IgD-negative memory B cell (primary cell): ENCODE measurements around the gene UCKL1. TPM values are rescaled to one million over a fixed set of nuclear protein-coding genes. Genes with fewer than 3 reads are reported as not detected.
A peak's percentile ranks its signal among the peaks of the same experiment; 100 is the strongest.

Experiments used
- H3K27ac Mint-ChIP-seq, 3 donors: one replicate each; pipeline ENCODE4 v1.8.0; 2020 to 2022; ENCODE audit warnings: mild to moderate bottlenecking in 3 of 3, mixed read lengths in 3 of 3, moderate library complexity in 1 of 3
- H3K27me3 Mint-ChIP-seq: one replicate; pipeline ENCODE4 v1.8.0; 2021; ENCODE audit warnings: mixed read lengths
- H3K36me3 Mint-ChIP-seq: one replicate; pipeline ENCODE4 v1.8.0; 2020; ENCODE audit warnings: mild to moderate bottlenecking, mixed read lengths
- H3K4me1 Mint-ChIP-seq, 3 donors: one replicate each; pipeline ENCODE4 v1.8.0; 2020 to 2022; ENCODE audit warnings: mixed read lengths in 3 of 3, mild to moderate bottlenecking in 1 of 3
- H3K4me3 Mint-ChIP-seq, 4 donors: one replicate each; pipeline ENCODE4 v1.8.0; 2020 to 2022; ENCODE audit warnings: mild to moderate bottlenecking in 4 of 4, mixed read lengths in 4 of 4, moderate library complexity in 3 of 4
- H3K9me3 Mint-ChIP-seq, 3 donors: one replicate each; pipeline ENCODE4 v1.8.0; 2020 to 2021; ENCODE audit warnings: mixed read lengths in 3 of 3, mild to moderate bottlenecking in 1 of 3
- polyA plus RNA-seq: library from polyadenylated mRNA; unstranded; fragments of 300-500 nt; fragmentation: Illumina TruSeq; gene quantifications from one replicate; pipeline ENCODE4 v1.2.3, GENCODE V29; 2021

UCKL1 gene
- polyA plus RNA-seq, 1 donor from 2014 or later, result 67.9 TPM

GRCh38 chr20:63893999-63894357 is 62.2 kb downstream of the UCKL1 start:
- Mint-ChIP-seq H3K4me1 (peaks cover 21 to 29% (median 22%) of the 10 kb centered on the region in 3 donors), H3K9me3 (no peaks in the 10 kb centered on the region), H3K27me3 (no peaks in the 10 kb centered on the region), H3K36me3 (peaks cover 2% of the 10 kb centered on the region), H3K27ac (peak overlapping the region in 2 of 3 donors; percentile 23 to 65), H3K4me3 (peak overlapping the region in 3 of 4 donors; percentile 71 to 83 (median 82))

GRCh38 chr20:63892402-63892801 is 63.8 kb downstream of the UCKL1 start:
- H3K27me3 Mint-ChIP-seq, result no peaks in the 10 kb centered on the region

GRCh38 chr20:63891061-63892002 is 64.9 kb downstream of the UCKL1 start:
- H3K36me3 Mint-ChIP-seq, result peaks cover 2% of the 10 kb centered on the region
- H3K27me3 Mint-ChIP-seq, result no peaks in the 10 kb centered on the region
- no peak overlapping the region for H3K27ac Mint-ChIP-seq
- H3K9me3 Mint-ChIP-seq, result no peaks in the 10 kb centered on the region
- peaks cover 5 to 8% (median 8%) of the 10 kb centered on the region in 3 donors for H3K4me1 Mint-ChIP-seq
- H3K4me3 Mint-ChIP-seq, result peak overlapping the region in 1 of 4 donors; percentile 31

More at GRCh38 chr20:63892402-63892801, 63.8 kb downstream of the UCKL1 start:
- peaks cover 10 to 15% (median 13%) of the 10 kb centered on the region in 3 donors for H3K4me1 Mint-ChIP-seq
- H3K9me3 Mint-ChIP-seq, result no peaks in the 10 kb centered on the region
- H3K36me3 Mint-ChIP-seq, result peaks cover 2% of the 10 kb centered on the region
- peak overlapping the region in 1 of 3 donors; percentile 39 for H3K27ac Mint-ChIP-seq
- H3K4me3 Mint-ChIP-seq, result peak overlapping the region in 2 of 4 donors; percentile 79 to 83

GRCh38 chr20:63890616-63891015 is 65.6 kb downstream of the UCKL1 start:
- Mint-ChIP-seq H3K9me3 (no peaks in the 10 kb centered on the region), H3K4me1 (peaks cover 0 to 4% (median under 1%) of the 10 kb centered on the region in 3 donors), H3K27ac (no peak overlapping the region), H3K27me3 (no peaks in the 10 kb centered on the region), H3K4me3 (no peak overlapping the region), H3K36me3 (peaks cover 2% of the 10 kb centered on the region)

- Mint-ChIP-seq H3K4me1 (peaks cover 0 to 4% (median 0%) of the 10 kb centered on the region in 3 donors), H3K27ac (no peak overlapping the region), H3K9me3 (no peaks in the 10 kb centered on the region), H3K36me3 (peaks cover 2% of the 10 kb centered on the region), H3K4me3 (no peak overlapping the region), H3K27me3 (no peaks in the 10 kb centered on the region)
Measured at GRCh38 chr20:63890201-63890576, 66.0 kb downstream of the UCKL1 start.

Other genes starting within 250 kb of the UCKL1 start
- gene ARFRP1, start 248.4 kb downstream of the UCKL1 start, polyA plus RNA-seq, result 64.3 TPM
- 59.4 TPM for gene ZGPAT, start 248.4 kb downstream of the UCKL1 start, polyA plus RNA-seq
- gene LIME1, start 219.8 kb downstream of the UCKL1 start, polyA plus RNA-seq, result 81.2 TPM
- gene SLC2A4RG, start 216.6 kb downstream of the UCKL1 start, polyA plus RNA-seq, result 2.0 TPM
- 0.04 TPM for gene ZBTB46, start 125.2 kb downstream of the UCKL1 start, polyA plus RNA-seq
- 0.19 TPM for gene ABHD16B, start 94.9 kb downstream of the UCKL1 start, polyA plus RNA-seq
- 80.4 TPM for gene TPD52L2, start 91.1 kb downstream of the UCKL1 start, polyA plus RNA-seq
- 5.2 TPM for gene DNAJC5, start 61.3 kb downstream of the UCKL1 start, polyA plus RNA-seq
- gene ZNF512B, start 13.5 kb upstream of the UCKL1 start, polyA plus RNA-seq, result 0.30 TPM
- 9.5 TPM for gene SAMD10, start 23.2 kb upstream of the UCKL1 start, polyA plus RNA-seq
- gene PRPF6, start 24.7 kb upstream of the UCKL1 start, polyA plus RNA-seq, result 106 TPM
- not detected for gene C20orf204, start 79.8 kb upstream of the UCKL1 start, polyA plus RNA-seq
- not detected for gene SOX18, start 93.2 kb upstream of the UCKL1 start, polyA plus RNA-seq
- gene TCEA2, start 106.8 kb upstream of the UCKL1 start, polyA plus RNA-seq, result 41.3 TPM
- gene RGS19, start 123.1 kb upstream of the UCKL1 start, polyA plus RNA-seq, result 202 TPM
- gene OPRL1, start 123.7 kb upstream of the UCKL1 start, polyA plus RNA-seq, result 3.7 TPM
- 0.83 TPM for gene LKAAEAR1, start 128.0 kb upstream of the UCKL1 start, polyA plus RNA-seq
- gene NPBWR2, start 151.1 kb upstream of the UCKL1 start, polyA plus RNA-seq, result not detected
- not detected for gene MYT1, start 208.0 kb upstream of the UCKL1 start, polyA plus RNA-seq